K562 (cell line): ENCODE data around the gene RHBDF2. TPM values are rescaled to one million over a fixed set of nuclear protein-coding genes. Genes with fewer than 3 reads are reported as not detected.
A peak's percentile ranks its signal among the peaks of the same experiment; 100 is the strongest.

Experiments
- C11orf30 ChIP-seq: fragments of 450-650 bp; IDR thresholded peaks from 2 replicates; pipeline ENCODE4 v1.6.1; 2016; ENCODE audit warnings: low read depth, mild to moderate bottlenecking
- CAMTA2 ChIP-seq: fragments of 250-450 bp; sonication (Bioruptor Pico); conservative IDR thresholded peaks from 2 replicates; pipeline ENCODE4 v1.5.1; 2022
- KHSRP ChIP-seq: fragments of 450-650 bp; IDR thresholded peaks from 2 replicates; pipeline ENCODE4 v1.6.1; 2017
- POLR2AphosphoS5 ChIP-seq: IDR thresholded peaks from 2 replicates; pipeline ENCODE4 v1.6.1; 2011; ENCODE audit warnings: mild to moderate bottlenecking, low read depth, low read length, moderate library complexity; ENCODE audit not compliant: control insufficient read depth, insufficient read depth
- YBX1 ChIP-seq: fragments of 450-650 bp; IDR thresholded peaks from 2 replicates; pipeline ENCODE4 v1.7.1; 2016; ENCODE audit warnings: mild to moderate bottlenecking
- ZNF408 ChIP-seq: fragments of 250-450 bp; sonication (Bioruptor Pico); IDR thresholded peaks from 2 replicates; pipeline ENCODE4 v1.4.0; 2020; ENCODE audit warnings: low read depth, mild to moderate bottlenecking, moderate library complexity
- polyA plus RNA-seq, 8 experiments: library from polyadenylated mRNA; depleted of rRNA in 4 of 8; stranded (reverse) in 5 of 8; unstranded in 3 of 8; fragments of >200 nt; fragmentation: Nextera tagmentation in 2 of 8; fragmentation: Illumina TruSeq in 1 of 8; extraction: Ambion mirVana in 2 of 8; extraction: Trizol in 1 of 8; gene quantifications; 2 replicates each; pipeline versions ENCODE4 v1.2.1 to v1.2.3, GENCODE V29; 2011 to 2014; ENCODE audit warnings: inconsistent platforms in 1 of 8, missing spikeins in 1 of 8
- total RNA-seq, 7 experiments: library from RNA; depleted of rRNA in 6 of 7; stranded (reverse); fragments of >200 nt in 6 of 7; fragmentation: Illumina TruSeq in 2 of 7; extraction: Trizol in 2 of 7; gene quantifications; 2 replicates each; pipeline versions ENCODE4 v1.2.1 to v1.2.3, GENCODE V29; 2011 to 2021; ENCODE audit warnings: low replicate concordance in 1 of 7
- TF ChIP-seq, protein P1 (sequence below), 2 experiments: IDR thresholded peaks; 2 replicates each; pipeline ENCODE4 v1.6.1; 2012; ENCODE audit warnings: improper control_type of control experiment in 2 of 2, low read depth in 2 of 2, low read length in 2 of 2, borderline replicate concordance in 1 of 2
- TF ChIP-seq, protein P2 (sequence below), 2 experiments: fragments of 450-650 bp in 1 of 2; sonication (generic) in 1 of 2; formaldehyde crosslinking; conservative IDR thresholded peaks; 2 replicates each; pipeline versions ENCODE4 v1.4.0 to v1.8.1; 2020 to 2022; ENCODE audit warnings: mild to moderate bottlenecking in 1 of 2, missing genetic modification reagents in 1 of 2
- TF ChIP-seq, protein P3 (sequence below): fragments of 250-450 bp; sonication (Bioruptor Pico); IDR thresholded peaks from 2 replicates; pipeline ENCODE4 v1.5.1; 2021; ENCODE audit warnings: mild to moderate bottlenecking
- TF ChIP-seq, protein P4 (sequence below): fragments of 200-600 bp; sonication (generic); IDR thresholded peaks from one replicate; pipeline ENCODE4 v1.6.1; 2012; ENCODE audit warnings: mild to moderate bottlenecking, low read depth, low read length, inconsistent platforms

RHBDF2 gene
- total and polyA plus RNA-seq, 9 of the 15 experiments (the other 6 are each of a cell fraction or from before 2014, with no cell fraction given): 0.04 to 2.8 (median 1.1) TPM

DNA sequence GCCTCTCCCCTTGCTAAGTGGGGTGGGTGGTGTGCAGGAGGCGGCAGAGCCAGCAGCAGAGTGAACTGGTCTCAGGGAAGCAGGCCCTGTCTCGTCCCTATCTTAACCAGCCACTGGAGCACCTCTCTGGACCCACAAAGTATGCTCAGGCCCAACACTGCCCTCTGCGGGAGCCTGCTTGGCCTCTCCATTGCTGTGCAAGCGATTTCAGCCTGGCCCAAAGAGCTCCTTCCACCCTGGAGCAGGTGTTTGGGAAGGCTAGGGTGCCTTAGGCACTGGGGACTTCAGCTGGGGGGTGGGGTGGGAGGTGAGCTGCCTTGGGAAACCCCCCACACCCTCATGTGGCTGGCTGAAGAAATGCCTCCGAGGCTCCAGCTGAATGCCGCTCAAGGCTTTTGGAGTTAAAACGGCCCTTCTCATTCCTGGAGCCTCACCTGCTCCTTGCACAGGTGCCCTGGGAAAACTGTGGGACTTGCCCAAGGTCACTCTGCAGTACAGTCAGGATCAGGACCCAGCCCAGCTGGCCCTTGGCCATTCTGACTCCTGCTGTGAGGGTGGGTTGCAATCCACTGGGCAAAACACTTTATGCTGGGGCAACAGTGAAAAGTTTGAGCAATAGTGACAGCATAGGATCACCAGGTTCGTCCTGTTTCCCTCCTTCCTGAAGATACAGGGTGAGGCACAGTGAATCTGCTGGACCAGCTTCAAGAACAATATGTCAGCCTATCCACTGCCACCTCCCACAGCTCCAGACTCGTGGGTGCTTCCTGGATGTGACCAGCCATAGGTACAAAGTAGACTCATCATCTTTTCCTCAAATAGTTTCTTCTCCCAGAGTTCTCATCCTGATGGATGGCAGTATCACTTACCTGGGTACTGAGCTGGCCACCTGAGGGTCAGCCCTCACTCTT lies 42.4 kb downstream of the RHBDF2 start (continued):
- TF ChIP-seq, protein P1, sequence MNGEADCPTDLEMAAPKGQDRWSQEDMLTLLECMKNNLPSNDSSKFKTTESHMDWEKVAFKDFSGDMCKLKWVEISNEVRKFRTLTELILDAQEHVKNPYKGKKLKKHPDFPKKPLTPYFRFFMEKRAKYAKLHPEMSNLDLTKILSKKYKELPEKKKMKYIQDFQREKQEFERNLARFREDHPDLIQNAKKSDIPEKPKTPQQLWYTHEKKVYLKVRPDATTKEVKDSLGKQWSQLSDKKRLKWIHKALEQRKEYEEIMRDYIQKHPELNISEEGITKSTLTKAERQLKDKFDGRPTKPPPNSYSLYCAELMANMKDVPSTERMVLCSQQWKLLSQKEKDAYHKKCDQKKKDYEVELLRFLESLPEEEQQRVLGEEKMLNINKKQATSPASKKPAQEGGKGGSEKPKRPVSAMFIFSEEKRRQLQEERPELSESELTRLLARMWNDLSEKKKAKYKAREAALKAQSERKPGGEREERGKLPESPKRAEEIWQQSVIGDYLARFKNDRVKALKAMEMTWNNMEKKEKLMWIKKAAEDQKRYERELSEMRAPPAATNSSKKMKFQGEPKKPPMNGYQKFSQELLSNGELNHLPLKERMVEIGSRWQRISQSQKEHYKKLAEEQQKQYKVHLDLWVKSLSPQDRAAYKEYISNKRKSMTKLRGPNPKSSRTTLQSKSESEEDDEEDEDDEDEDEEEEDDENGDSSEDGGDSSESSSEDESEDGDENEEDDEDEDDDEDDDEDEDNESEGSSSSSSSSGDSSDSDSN (IDR thresholded peaks at IDR 0.05; ENCODE audit: borderline replicate concordance in 1 of 2, low read depth in 2 of 2, low read length in 2 of 2): 0 out of 4 replicates have a peak, but pooled peaks of 1 of the 2 experiments have one; percentile 54
- TF ChIP-seq, protein P2, sequence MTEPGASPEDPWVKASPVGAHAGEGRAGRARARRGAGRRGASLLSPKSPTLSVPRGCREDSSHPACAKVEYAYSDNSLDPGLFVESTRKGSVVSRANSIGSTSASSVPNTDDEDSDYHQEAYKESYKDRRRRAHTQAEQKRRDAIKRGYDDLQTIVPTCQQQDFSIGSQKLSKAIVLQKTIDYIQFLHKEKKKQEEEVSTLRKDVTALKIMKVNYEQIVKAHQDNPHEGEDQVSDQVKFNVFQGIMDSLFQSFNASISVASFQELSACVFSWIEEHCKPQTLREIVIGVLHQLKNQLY (CRISPR knock-in tag; conservative IDR thresholded peaks at IDR 0.05): 0 out of 4 replicates have a peak, but pooled peaks of 1 of the 2 experiments have one; percentile 45
- TF ChIP-seq CAMTA2 (no peak), YBX1 (no peak), ZNF408 (CRISPR knock-in tag) (no peak), POLR2AphosphoS5 (no peak), KHSRP (no peak), C11orf30 (no peak)
- TF ChIP-seq, protein P3, sequence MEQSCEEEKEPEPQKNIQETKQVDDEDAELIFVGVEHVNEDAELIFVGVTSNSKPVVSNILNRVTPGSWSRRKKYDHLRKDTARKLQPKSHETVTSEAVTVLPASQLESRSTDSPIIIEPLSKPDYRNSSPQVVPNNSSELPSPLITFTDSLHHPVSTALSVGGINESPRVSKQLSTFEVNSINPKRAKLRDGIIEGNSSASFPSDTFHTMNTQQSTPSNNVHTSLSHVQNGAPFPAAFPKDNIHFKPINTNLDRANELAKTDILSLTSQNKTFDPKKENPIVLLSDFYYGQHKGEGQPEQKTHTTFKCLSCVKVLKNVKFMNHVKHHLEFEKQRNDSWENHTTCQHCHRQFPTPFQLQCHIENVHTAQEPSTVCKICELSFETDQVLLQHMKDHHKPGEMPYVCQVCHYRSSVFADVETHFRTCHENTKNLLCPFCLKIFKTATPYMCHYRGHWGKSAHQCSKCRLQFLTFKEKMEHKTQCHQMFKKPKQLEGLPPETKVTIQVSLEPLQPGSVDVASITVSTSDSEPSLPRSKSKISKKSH (CRISPR knock-in tag): no peak
- TF ChIP-seq, protein P4, sequence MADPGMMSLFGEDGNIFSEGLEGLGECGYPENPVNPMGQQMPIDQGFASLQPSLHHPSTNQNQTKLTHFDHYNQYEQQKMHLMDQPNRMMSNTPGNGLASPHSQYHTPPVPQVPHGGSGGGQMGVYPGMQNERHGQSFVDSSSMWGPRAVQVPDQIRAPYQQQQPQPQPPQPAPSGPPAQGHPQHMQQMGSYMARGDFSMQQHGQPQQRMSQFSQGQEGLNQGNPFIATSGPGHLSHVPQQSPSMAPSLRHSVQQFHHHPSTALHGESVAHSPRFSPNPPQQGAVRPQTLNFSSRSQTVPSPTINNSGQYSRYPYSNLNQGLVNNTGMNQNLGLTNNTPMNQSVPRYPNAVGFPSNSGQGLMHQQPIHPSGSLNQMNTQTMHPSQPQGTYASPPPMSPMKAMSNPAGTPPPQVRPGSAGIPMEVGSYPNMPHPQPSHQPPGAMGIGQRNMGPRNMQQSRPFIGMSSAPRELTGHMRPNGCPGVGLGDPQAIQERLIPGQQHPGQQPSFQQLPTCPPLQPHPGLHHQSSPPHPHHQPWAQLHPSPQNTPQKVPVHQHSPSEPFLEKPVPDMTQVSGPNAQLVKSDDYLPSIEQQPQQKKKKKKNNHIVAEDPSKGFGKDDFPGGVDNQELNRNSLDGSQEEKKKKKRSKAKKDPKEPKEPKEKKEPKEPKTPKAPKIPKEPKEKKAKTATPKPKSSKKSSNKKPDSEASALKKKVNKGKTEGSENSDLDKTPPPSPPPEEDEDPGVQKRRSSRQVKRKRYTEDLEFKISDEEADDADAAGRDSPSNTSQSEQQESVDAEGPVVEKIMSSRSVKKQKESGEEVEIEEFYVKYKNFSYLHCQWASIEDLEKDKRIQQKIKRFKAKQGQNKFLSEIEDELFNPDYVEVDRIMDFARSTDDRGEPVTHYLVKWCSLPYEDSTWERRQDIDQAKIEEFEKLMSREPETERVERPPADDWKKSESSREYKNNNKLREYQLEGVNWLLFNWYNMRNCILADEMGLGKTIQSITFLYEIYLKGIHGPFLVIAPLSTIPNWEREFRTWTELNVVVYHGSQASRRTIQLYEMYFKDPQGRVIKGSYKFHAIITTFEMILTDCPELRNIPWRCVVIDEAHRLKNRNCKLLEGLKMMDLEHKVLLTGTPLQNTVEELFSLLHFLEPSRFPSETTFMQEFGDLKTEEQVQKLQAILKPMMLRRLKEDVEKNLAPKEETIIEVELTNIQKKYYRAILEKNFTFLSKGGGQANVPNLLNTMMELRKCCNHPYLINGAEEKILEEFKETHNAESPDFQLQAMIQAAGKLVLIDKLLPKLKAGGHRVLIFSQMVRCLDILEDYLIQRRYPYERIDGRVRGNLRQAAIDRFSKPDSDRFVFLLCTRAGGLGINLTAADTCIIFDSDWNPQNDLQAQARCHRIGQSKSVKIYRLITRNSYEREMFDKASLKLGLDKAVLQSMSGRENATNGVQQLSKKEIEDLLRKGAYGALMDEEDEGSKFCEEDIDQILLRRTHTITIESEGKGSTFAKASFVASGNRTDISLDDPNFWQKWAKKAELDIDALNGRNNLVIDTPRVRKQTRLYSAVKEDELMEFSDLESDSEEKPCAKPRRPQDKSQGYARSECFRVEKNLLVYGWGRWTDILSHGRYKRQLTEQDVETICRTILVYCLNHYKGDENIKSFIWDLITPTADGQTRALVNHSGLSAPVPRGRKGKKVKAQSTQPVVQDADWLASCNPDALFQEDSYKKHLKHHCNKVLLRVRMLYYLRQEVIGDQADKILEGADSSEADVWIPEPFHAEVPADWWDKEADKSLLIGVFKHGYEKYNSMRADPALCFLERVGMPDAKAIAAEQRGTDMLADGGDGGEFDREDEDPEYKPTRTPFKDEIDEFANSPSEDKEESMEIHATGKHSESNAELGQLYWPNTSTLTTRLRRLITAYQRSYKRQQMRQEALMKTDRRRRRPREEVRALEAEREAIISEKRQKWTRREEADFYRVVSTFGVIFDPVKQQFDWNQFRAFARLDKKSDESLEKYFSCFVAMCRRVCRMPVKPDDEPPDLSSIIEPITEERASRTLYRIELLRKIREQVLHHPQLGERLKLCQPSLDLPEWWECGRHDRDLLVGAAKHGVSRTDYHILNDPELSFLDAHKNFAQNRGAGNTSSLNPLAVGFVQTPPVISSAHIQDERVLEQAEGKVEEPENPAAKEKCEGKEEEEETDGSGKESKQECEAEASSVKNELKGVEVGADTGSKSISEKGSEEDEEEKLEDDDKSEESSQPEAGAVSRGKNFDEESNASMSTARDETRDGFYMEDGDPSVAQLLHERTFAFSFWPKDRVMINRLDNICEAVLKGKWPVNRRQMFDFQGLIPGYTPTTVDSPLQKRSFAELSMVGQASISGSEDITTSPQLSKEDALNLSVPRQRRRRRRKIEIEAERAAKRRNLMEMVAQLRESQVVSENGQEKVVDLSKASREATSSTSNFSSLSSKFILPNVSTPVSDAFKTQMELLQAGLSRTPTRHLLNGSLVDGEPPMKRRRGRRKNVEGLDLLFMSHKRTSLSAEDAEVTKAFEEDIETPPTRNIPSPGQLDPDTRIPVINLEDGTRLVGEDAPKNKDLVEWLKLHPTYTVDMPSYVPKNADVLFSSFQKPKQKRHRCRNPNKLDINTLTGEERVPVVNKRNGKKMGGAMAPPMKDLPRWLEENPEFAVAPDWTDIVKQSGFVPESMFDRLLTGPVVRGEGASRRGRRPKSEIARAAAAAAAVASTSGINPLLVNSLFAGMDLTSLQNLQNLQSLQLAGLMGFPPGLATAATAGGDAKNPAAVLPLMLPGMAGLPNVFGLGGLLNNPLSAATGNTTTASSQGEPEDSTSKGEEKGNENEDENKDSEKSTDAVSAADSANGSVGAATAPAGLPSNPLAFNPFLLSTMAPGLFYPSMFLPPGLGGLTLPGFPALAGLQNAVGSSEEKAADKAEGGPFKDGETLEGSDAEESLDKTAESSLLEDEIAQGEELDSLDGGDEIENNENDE: no peak
